ENCODE data around the gene RTN4RL2. TPM values are rescaled to one million over a fixed set of nuclear protein-coding genes. Genes with fewer than 3 reads are reported as not detected.
A peak's percentile ranks its signal among the peaks of the same experiment; 100 is the strongest.

RTN4RL2 gene
- total and polyA plus RNA-seq, 9 of the 15 experiments (the other 6 are each of a cell fraction or from before 2014, with no cell fraction given) = 0.06 to 1.9 (median 0.34) TPM; not detected in 4

DNA sequence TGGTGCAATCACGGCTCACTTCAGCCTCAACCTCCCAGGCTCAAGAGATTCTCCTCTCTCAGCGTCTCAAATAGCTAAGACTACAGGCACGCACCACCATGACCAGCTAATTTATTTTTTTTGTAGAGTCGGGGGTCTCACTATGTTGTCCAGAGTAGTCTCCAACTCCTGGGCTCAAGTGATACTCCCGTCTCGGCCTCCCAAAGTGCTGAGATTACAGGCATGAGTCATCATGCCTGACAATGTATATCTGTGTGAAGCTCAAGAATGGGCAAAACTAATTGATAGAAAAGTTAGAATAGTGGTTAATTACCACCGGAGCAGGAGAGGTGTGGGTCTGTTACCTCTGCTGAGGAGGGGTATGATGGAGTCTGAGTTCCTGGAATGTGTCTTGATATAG lies 24.3 kb upstream of the RTN4RL2 start (continued):
- TF ChIP-seq, protein P1, sequence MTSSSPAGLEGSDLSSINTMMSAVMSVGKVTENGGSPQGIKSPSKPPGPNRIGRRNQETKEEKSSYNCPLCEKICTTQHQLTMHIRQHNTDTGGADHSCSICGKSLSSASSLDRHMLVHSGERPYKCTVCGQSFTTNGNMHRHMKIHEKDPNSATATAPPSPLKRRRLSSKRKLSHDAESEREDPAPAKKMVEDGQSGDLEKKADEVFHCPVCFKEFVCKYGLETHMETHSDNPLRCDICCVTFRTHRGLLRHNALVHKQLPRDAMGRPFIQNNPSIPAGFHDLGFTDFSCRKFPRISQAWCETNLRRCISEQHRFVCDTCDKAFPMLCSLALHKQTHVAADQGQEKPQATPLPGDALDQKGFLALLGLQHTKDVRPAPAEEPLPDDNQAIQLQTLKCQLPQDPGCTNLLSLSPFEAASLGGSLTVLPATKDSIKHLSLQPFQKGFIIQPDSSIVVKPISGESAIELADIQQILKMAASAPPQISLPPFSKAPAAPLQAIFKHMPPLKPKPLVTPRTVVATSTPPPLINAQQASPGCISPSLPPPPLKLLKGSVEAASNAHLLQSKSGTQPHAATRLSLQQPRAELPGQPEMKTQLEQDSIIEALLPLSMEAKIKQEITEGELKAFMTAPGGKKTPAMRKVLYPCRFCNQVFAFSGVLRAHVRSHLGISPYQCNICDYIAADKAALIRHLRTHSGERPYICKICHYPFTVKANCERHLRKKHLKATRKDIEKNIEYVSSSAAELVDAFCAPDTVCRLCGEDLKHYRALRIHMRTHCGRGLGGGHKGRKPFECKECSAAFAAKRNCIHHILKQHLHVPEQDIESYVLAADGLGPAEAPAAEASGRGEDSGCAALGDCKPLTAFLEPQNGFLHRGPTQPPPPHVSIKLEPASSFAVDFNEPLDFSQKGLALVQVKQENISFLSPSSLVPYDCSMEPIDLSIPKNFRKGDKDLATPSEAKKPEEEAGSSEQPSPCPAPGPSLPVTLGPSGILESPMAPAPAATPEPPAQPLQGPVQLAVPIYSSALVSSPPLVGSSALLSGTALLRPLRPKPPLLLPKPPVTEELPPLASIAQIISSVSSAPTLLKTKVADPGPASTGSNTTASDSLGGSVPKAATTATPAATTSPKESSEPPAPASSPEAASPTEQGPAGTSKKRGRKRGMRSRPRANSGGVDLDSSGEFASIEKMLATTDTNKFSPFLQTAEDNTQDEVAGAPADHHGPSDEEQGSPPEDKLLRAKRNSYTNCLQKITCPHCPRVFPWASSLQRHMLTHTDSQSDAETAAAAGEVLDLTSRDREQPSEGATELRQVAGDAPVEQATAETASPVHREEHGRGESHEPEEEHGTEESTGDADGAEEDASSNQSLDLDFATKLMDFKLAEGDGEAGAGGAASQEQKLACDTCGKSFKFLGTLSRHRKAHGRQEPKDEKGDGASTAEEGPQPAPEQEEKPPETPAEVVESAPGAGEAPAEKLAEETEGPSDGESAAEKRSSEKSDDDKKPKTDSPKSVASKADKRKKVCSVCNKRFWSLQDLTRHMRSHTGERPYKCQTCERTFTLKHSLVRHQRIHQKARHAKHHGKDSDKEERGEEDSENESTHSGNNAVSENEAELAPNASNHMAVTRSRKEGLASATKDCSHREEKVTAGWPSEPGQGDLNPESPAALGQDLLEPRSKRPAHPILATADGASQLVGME (CRISPR knock-in tag; IDR thresholded peaks at IDR 0.05) = no peak
- TF ChIP-seq MCM2 (IDR thresholded peaks at IDR 0.05; ENCODE audit: low read depth) (no peak), XRCC5 (IDR thresholded peaks at IDR 0.05; ENCODE audit: low read depth, low read length) (no peak), HNRNPK (IDR thresholded peaks at IDR 0.05; ENCODE audit: low read depth, low read length, poor library complexity, severe bottlenecking) (no peak), ZKSCAN1 (IDR thresholded peaks at IDR 0.05; ENCODE audit: low read depth, low read length) (no peak), KDM1A (IDR thresholded peaks at IDR 0.05) (peak; percentile 55 to 70; a peak in 3 of 4 replicates), ZNF143 (CRISPR knock-in tag; IDR thresholded peaks at IDR 0.05) (no peak), PTRF (tag; IDR thresholded peaks at IDR 0.05) (no peak), WHSC1 (IDR thresholded peaks at IDR 0.05; ENCODE audit: low read length) (no peak)
- TF ChIP-seq, protein P2, sequence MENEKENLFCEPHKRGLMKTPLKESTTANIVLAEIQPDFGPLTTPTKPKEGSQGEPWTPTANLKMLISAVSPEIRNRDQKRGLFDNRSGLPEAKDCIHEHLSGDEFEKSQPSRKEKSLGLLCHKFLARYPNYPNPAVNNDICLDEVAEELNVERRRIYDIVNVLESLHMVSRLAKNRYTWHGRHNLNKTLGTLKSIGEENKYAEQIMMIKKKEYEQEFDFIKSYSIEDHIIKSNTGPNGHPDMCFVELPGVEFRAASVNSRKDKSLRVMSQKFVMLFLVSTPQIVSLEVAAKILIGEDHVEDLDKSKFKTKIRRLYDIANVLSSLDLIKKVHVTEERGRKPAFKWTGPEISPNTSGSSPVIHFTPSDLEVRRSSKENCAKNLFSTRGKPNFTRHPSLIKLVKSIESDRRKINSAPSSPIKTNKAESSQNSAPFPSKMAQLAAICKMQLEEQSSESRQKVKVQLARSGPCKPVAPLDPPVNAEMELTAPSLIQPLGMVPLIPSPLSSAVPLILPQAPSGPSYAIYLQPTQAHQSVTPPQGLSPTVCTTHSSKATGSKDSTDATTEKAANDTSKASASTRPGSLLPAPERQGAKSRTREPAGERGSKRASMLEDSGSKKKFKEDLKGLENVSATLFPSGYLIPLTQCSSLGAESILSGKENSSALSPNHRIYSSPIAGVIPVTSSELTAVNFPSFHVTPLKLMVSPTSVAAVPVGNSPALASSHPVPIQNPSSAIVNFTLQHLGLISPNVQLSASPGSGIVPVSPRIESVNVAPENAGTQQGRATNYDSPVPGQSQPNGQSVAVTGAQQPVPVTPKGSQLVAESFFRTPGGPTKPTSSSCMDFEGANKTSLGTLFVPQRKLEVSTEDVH (IDR thresholded peaks at IDR 0.05; ENCODE audit: low read depth, partially characterized antibody) = no peak
- TF ChIP-seq, protein P3, sequence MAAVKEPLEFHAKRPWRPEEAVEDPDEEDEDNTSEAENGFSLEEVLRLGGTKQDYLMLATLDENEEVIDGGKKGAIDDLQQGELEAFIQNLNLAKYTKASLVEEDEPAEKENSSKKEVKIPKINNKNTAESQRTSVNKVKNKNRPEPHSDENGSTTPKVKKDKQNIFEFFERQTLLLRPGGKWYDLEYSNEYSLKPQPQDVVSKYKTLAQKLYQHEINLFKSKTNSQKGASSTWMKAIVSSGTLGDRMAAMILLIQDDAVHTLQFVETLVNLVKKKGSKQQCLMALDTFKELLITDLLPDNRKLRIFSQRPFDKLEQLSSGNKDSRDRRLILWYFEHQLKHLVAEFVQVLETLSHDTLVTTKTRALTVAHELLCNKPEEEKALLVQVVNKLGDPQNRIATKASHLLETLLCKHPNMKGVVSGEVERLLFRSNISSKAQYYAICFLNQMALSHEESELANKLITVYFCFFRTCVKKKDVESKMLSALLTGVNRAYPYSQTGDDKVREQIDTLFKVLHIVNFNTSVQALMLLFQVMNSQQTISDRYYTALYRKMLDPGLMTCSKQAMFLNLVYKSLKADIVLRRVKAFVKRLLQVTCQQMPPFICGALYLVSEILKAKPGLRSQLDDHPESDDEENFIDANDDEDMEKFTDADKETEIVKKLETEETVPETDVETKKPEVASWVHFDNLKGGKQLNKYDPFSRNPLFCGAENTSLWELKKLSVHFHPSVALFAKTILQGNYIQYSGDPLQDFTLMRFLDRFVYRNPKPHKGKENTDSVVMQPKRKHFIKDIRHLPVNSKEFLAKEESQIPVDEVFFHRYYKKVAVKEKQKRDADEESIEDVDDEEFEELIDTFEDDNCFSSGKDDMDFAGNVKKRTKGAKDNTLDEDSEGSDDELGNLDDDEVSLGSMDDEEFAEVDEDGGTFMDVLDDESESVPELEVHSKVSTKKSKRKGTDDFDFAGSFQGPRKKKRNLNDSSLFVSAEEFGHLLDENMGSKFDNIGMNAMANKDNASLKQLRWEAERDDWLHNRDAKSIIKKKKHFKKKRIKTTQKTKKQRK (IDR thresholded peaks at IDR 0.05; ENCODE audit: borderline replicate concordance, low read depth, low read length) = no peak
- TF ChIP-seq, protein P4, sequence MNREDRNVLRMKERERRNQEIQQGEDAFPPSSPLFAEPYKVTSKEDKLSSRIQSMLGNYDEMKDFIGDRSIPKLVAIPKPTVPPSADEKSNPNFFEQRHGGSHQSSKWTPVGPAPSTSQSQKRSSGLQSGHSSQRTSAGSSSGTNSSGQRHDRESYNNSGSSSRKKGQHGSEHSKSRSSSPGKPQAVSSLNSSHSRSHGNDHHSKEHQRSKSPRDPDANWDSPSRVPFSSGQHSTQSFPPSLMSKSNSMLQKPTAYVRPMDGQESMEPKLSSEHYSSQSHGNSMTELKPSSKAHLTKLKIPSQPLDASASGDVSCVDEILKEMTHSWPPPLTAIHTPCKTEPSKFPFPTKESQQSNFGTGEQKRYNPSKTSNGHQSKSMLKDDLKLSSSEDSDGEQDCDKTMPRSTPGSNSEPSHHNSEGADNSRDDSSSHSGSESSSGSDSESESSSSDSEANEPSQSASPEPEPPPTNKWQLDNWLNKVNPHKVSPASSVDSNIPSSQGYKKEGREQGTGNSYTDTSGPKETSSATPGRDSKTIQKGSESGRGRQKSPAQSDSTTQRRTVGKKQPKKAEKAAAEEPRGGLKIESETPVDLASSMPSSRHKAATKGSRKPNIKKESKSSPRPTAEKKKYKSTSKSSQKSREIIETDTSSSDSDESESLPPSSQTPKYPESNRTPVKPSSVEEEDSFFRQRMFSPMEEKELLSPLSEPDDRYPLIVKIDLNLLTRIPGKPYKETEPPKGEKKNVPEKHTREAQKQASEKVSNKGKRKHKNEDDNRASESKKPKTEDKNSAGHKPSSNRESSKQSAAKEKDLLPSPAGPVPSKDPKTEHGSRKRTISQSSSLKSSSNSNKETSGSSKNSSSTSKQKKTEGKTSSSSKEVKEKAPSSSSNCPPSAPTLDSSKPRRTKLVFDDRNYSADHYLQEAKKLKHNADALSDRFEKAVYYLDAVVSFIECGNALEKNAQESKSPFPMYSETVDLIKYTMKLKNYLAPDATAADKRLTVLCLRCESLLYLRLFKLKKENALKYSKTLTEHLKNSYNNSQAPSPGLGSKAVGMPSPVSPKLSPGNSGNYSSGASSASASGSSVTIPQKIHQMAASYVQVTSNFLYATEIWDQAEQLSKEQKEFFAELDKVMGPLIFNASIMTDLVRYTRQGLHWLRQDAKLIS (CRISPR knock-in tag; IDR thresholded peaks at IDR 0.05) = no peak
